Osteocyte (in vitro differentiated cells): Measurements from ENCODE around the gene NOL9. TPM values are rescaled to one million over a fixed set of nuclear protein-coding genes. Genes with fewer than 3 reads are reported as not detected.
"Not testable (repeated sequence)": the region's sequence is repeated elsewhere in the genome, so short reads cannot be mapped to it uniquely, and the experiment has no call there.

ENCODE experiments used
- DNase-seq: peaks from one replicate; pipeline ENCODE4 v3.0.0; 2021; ENCODE audit warnings: mixed read lengths; ENCODE audit not compliant: unreplicated experiment; ENCODE audit errors: extremely low spot score
- H3K27ac Mint-ChIP-seq: one replicate; pipeline ENCODE4 v1.8.0; 2021; ENCODE audit warnings: mild to moderate bottlenecking, mixed read lengths; ENCODE audit not compliant: unreplicated experiment
- H3K27me3 Mint-ChIP-seq: one replicate; pipeline ENCODE4 v1.8.0; 2021; ENCODE audit warnings: mixed read lengths; ENCODE audit not compliant: unreplicated experiment
- H3K36me3 Mint-ChIP-seq: one replicate; pipeline ENCODE4 v1.8.0; 2021; ENCODE audit warnings: mixed read lengths; ENCODE audit not compliant: unreplicated experiment
- H3K4me1 Mint-ChIP-seq: one replicate; pipeline ENCODE4 v1.8.0; 2021; ENCODE audit warnings: mixed read lengths; ENCODE audit not compliant: unreplicated experiment
- H3K4me3 Mint-ChIP-seq: one replicate; pipeline ENCODE4 v1.8.0; 2021; ENCODE audit warnings: mild to moderate bottlenecking, moderate library complexity, mixed read lengths; ENCODE audit not compliant: unreplicated experiment
- H3K9me3 Mint-ChIP-seq: one replicate; pipeline ENCODE4 v1.8.0; 2021; ENCODE audit warnings: mixed read lengths; ENCODE audit not compliant: unreplicated experiment
- total RNA-seq: library from RNA; stranded (reverse); gene quantifications from 2 replicates; pipeline ENCODE4 v1.2.1, GENCODE V29; 2021
- TF ChIP-seq, protein P1 (sequence below): fragments of 200-600 bp; sonication (generic); IDR thresholded peaks from 2 replicates; pipeline ENCODE4 v1.5.0; 2021; ENCODE audit warnings: antibody characterized with exemption, mild to moderate bottlenecking, moderate library complexity

The NOL9 gene
- total RNA-seq, 1 donor from 2014 or later, result 33.5 TPM

DNA sequence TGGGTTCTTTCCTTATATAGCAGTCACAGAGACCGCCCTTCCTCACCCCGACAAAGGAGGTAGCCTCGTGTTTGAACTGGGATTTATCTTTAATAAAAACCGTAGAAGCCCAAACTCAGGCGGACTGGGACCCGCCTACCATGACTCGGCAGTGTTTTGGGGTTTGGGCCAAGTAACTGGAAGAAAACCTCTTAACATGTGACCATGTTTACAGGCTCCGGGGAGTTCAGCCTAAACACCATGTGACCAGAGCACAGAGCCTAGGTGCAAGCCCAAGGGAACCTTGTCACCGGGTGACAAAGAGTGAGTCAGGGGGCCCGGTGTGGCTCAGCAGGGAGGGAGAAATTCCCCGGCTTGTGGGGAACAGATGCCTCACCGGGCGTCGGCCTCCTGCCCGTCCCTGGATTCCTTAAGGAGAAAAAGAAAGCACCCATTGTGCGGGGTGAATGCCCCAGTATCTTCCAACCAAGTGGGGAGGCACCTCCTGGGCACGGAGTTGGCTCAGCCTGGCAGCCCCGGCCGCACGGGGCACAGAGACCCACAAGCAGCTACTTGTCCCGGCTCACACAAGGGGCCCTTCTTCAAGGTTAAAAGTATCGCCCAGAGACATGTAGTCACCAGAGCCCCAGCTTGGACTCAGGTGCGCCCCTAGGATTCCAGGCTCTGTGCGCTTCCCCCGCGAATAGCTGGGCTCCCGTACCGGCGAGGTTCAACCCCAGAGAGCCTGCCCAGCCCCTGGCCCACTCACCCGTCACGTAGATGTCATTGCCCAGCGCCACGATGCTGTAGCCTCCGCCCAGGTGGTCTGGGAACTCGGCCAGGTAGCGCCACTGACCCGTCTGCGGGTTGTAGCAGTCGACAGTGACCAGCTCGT lies 47.0 kb upstream of the NOL9 start:
- Mint-ChIP-seq H3K9me3 (no peaks in the 10 kb centered on the region), H3K36me3 (peaks cover 2% of the 10 kb centered on the region), H3K4me3 (peak overlapping the region; percentile 96), H3K27me3 (no peaks in the 10 kb centered on the region), H3K27ac (peak overlapping the region; percentile 93), H3K4me1 (peaks cover 34% of the 10 kb centered on the region)
- no peak for DNase-seq
- TF ChIP-seq, protein P1, sequence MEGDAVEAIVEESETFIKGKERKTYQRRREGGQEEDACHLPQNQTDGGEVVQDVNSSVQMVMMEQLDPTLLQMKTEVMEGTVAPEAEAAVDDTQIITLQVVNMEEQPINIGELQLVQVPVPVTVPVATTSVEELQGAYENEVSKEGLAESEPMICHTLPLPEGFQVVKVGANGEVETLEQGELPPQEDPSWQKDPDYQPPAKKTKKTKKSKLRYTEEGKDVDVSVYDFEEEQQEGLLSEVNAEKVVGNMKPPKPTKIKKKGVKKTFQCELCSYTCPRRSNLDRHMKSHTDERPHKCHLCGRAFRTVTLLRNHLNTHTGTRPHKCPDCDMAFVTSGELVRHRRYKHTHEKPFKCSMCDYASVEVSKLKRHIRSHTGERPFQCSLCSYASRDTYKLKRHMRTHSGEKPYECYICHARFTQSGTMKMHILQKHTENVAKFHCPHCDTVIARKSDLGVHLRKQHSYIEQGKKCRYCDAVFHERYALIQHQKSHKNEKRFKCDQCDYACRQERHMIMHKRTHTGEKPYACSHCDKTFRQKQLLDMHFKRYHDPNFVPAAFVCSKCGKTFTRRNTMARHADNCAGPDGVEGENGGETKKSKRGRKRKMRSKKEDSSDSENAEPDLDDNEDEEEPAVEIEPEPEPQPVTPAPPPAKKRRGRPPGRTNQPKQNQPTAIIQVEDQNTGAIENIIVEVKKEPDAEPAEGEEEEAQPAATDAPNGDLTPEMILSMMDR, result no peak

DNA sequence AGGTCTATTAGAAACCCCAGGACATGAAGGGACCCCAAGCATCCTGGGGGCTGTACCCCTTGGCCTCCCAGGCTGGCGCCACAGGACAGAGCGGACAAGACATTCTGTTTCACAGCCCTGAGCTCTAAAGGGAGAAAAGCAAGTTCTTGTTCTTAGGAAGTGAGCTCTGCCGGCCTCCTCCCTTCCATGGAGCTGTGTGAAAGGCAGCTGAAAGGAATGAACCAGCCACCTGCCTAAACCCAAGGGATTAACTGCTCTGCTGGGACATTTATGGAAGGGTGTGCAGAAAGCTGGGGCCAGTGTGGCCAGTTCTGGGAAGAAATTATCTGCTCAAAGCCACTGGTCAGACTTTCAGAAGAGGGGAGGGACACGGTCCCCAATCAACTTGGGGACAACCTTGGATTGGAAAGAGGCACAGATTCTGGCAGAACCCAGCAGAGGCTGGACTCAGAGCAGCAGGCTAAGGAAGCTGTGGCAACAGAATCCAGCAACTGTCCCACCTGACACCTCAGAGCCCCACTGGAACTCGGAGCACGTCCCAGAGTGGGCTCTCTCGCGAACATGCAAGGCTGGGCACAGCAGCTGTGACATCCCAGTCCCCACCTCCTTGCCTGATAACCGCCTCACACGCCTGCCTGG lies 46.2 kb upstream of the NOL9 start:
- Mint-ChIP-seq H3K9me3 (no peaks in the 10 kb centered on the region), H3K36me3 (peaks cover 10% of the 10 kb centered on the region), H3K27ac (peak overlapping the region; percentile 93), H3K4me1 (peaks cover 35% of the 10 kb centered on the region), H3K27me3 (no peaks in the 10 kb centered on the region), H3K4me3 (peak overlapping the region; percentile 96)
- TF ChIP-seq, protein P1, result no peak
- no peak for DNase-seq

DNA sequence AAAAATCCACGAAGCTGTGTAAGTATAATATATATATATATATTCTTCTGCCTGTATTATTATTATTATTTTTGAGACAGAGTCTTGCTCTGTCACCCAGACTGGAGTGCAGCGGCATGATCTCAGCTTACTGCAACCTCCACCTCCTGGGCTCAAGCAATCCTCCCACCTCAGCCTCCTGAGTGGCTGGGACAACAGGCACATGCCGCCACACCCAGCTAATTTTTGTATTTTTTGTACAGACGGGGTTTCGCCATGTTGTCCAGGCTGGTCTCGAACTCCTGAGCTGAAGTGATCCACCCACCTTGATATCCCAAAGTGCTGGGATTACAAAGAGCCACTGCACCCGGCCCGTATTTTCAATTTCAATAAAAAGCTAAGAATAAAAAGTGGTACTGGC lies 45.7 kb upstream of the NOL9 start:
- peaks cover 33% of the 10 kb centered on the region for H3K4me1 Mint-ChIP-seq
- peaks cover 14% of the 10 kb centered on the region for H3K36me3 Mint-ChIP-seq
- DNase-seq, H3K27me3 Mint-ChIP-seq, H3K9me3 Mint-ChIP-seq: not testable (repeated sequence)
- peak overlapping the region; percentile 93 for H3K27ac Mint-ChIP-seq
- peak overlapping the region; percentile 96 for H3K4me3 Mint-ChIP-seq

DNA sequence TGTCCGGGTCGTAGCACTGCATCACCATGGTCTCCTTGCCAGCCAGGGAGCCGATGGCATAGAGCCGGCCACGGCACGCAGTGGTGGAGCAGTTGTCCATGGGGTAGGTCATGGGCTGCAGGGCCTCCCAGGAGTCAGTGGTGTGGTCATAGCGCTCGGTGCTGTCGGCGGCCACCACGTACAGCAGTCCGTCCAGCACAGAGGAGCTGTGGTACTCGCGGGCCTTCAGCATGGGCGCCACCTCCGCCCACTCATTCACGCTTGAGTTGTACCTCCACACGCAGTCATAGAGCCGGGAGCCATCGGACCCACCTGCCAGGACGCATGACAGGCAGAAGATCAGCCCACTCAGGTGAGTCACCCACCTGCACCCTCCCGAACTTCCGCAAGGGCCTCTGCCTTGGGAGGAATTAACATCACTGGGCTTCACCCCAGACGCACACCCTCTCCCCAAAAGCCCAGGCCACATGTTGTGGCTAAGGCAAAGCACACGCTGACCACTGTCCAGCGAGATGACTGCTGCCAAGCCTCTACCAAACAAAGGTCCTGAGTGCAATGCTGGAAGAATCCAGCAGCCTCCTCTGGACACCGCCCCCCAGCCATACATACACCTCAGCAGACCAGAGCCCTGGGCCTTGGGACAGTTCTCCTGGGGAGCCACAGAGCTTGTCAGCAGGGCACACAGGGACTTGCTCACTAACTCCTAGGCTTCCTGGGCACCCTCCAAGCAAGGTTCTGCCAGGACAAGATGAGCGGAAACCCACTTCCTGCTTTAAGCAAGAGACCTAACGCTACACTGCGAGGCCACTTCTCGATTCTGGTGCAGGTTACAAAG lies 45.0 kb upstream of the NOL9 start:
- H3K4me1 Mint-ChIP-seq, result peaks cover 29% of the 10 kb centered on the region
- H3K36me3 Mint-ChIP-seq, result peaks cover 17% of the 10 kb centered on the region
- no peak overlapping the region for H3K27ac Mint-ChIP-seq
- no peak for DNase-seq
- peak overlapping the region; percentile 44 for H3K4me3 Mint-ChIP-seq
- TF ChIP-seq, protein P1, result no peak
- H3K27me3 Mint-ChIP-seq, result no peaks in the 10 kb centered on the region
- H3K9me3 Mint-ChIP-seq, result no peaks in the 10 kb centered on the region

DNA sequence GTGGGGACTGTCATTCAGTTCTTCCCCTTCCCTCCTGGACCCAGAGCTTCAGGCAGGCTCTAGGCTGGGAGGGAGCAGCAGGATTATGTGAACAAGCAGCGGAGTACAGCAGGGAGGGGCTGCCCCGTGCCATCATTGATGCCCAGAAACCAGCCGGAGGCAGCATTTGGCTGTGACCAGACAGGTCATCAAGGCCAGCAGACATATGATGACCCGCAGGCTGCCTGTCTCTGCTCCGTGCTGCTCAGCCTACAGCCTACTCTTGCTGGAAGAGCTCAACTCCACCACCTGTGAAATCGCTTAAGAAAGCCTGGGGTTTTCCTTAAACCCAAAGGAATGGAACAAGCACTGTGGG lies 43.4 kb upstream of the NOL9 start:
- Mint-ChIP-seq H3K27ac (no peak overlapping the region), H3K4me3 (no peak overlapping the region), H3K4me1 (peaks cover 19% of the 10 kb centered on the region), H3K27me3 (no peaks in the 10 kb centered on the region), H3K36me3 (peaks cover 22% of the 10 kb centered on the region), H3K9me3 (no peaks in the 10 kb centered on the region)
- TF ChIP-seq, protein P1, result no peak
- no peak for DNase-seq
